ENCODE measurements around the gene NELFE.
"Not testable (repeated sequence)": the region's sequence is repeated elsewhere in the genome, so short reads cannot be mapped to it uniquely, and the experiment has no call there.

NELFE gene

DNA sequence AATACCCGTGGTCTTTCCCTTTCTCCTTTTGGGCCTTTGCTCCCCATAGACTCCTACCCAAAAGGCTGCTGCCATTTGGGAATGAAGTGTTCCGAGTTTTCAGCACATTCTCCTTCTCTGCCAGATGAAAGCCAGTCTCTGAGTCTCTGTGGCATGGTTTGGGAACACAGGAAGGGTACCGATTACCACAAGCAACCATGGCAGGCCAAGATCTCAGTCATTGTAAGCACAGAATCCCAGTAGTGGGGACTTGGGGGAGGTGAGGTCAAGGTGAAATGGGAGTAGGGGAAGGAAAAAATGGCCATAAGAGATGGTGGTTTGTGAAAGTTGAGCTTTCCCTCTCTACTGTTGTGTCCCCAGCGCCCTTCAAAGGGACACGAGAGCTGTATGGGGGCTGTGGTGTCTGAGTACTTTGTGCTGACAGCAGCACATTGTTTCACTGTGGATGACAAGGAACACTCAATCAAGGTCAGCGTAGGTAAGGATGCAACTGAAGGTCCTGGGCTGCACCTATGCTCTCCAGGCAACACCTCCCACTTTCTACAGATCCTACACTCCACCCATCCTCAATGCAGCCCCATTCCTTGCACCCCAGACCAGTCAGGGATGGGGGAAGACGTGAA is 8.7 kb downstream of the NELFE start:
- DNase-seq (ENCODE audit: low read depth in 4 of 4, low spot score in 1 of 4), result no peak

- DNase-seq (ENCODE audit: low read depth in 4 of 4, low spot score in 1 of 4), result no peak
Observed at GRCh38 chr6:31948753-31949413, 9.9 kb downstream of the NELFE start.

DNA sequence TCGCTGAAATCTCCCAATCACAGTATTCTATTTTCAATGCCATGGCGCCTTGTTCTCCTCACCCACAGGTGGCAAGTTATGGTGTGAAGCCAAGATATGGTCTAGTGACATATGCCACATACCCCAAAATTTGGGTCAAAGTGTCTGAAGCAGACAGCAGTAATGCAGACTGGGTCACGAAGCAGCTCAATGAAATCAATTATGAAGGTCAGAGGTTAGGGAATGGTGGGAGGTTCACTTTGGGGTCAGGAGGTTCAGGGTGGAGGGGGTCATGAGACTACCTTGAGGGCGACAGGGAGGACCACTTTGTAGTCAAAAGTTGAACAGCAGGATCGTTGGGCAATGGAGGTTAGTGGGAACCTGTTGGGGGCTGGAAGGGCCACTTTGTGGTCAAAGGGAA is 10.5 kb downstream of the NELFE start:
- DNase-seq (ENCODE audit: low read depth in 4 of 4, low spot score in 1 of 4), result no peak

- DNase-seq (ENCODE audit: low read depth in 4 of 4, low spot score in 1 of 4), result no peak
Observed at GRCh38 chr6:31947864-31948263, 10.9 kb downstream of the NELFE start.

DNA sequence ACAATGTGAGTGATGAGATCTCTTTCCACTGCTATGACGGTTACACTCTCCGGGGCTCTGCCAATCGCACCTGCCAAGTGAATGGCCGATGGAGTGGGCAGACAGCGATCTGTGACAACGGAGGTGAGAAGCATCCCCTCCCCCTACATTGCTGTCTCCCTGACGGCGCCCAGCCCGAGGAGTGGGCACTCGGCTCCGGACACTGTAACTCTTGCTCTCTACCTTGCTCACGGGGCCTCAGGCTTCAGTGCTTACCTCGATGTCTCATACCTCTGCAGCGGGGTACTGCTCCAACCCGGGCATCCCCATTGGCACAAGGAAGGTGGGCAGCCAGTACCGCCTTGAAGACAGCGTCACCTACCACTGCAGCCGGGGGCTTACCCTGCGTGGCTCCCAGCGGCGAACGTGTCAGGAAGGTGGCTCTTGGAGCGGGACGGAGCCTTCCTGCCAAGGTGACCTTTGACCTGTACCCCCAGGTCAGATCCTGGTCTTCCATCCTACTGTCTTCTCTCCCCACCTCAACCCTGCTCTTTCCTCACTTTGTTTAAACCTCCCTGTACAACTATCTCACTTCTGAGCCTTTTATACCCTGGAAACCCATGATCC is 11.6 kb downstream of the NELFE start:
- DNase-seq (ENCODE audit: low read depth in 4 of 4, low spot score in 1 of 4), result no peak

DNA sequence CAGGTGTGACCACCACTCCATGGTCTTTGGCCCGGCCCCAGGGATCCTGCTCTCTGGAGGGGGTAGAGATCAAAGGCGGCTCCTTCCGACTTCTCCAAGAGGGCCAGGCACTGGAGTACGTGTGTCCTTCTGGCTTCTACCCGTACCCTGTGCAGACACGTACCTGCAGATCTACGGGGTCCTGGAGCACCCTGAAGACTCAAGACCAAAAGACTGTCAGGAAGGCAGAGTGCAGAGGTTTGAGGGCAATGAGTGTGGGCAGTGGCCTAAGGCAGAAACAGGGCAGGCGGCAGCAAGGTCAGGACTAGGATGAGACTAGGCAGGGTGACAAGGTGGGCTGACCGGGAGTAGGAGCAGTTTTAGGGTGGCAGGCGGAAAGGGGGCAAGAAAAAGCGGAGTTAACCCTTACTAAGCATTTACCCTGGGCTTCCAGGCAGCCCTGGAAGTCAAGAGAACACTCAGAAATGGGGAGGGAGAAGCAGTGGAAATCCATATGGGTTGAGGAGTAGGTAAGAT is 12.3 kb downstream of the NELFE start:
- no peak for DNase-seq (ENCODE audit: low read depth in 4 of 4, low spot score in 1 of 4)

GRCh38 chr6:31945507-31946369 is 13.0 kb downstream of the NELFE start, which contains the start of gene CFB:
CFB (plus strand) TSS chr6:31946095; CDS start chr6:31946222, 127 bp downstream.
- no peak for DNase-seq (ENCODE audit: low read depth in 4 of 4, low spot score in 1 of 4)

- no peak for DNase-seq (ENCODE audit: low read depth in 4 of 4, low spot score in 1 of 4)
Observed at GRCh38 chr6:31945154-31945506, 13.6 kb downstream of the NELFE start.

GRCh38 chr6:31943742-31944141 is 15.0 kb downstream of the NELFE start:
- DNase-seq (ENCODE audit: low read depth in 4 of 4, low spot score in 1 of 4), result no peak

- no peak for DNase-seq (ENCODE audit: low read depth in 4 of 4, low spot score in 1 of 4)
Observed at GRCh38 chr6:31940256-31940664, 18.5 kb downstream of the NELFE start.

DNA sequence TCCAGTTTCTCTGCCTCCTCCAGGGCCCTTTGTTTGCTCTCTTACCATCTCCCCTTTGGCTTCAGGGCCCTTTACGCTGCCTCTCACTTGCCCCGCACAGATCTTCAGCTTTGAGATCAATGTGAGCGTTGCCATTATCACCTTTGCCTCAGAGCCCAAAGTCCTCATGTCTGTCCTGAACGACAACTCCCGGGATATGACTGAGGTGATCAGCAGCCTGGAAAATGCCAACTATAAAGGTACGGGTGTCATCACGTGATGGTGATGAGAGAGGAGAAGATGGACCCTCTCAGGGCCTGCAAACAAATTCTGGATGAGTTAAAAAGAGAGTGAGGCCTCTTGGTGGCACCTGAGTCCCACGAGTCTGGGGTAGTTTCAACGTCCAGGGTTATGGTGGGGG is 22.9 kb downstream of the NELFE start:
- DNase-seq (ENCODE audit: low read depth in 4 of 4, low spot score in 1 of 4), result no peak

DNA sequence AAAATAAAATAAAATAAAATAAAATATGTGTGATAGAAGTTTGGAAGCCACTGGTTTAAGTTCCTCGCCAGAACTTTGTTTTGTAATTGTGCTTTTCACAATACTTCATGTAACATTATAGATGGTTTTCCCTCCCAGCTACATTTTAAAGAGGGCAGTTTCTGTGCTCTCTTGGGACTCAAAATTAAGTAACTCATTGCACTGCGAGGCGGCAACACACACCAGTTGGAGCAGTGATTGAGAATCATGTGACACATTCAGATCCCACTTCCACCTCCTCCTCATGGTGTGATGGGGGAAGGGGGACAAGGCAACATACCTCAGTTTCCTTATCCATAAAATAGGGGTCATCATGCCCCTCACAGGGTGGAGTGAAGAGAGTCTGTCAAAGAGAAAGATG is 23.8 kb downstream of the NELFE start:
- DNase-seq (ENCODE audit: low read depth in 4 of 4, low spot score in 1 of 4), result no peak

DNA sequence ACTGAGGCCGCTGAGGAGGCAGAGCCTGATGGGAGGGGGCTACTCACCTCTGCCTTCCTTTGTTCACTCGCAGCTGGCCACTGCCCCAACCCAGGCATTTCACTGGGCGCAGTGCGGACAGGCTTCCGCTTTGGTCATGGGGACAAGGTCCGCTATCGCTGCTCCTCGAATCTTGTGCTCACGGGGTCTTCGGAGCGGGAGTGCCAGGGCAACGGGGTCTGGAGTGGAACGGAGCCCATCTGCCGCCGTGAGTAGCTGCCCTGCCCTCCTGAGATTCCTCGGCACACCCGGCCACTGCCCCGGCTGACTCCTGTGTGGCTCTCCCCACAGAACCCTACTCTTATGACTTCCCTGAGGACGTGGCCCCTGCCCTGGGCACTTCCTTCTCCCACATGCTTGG is 25.2 kb downstream of the NELFE start:
- DNase-seq (ENCODE audit: low read depth in 4 of 4, low spot score in 1 of 4), result no peak

DNA sequence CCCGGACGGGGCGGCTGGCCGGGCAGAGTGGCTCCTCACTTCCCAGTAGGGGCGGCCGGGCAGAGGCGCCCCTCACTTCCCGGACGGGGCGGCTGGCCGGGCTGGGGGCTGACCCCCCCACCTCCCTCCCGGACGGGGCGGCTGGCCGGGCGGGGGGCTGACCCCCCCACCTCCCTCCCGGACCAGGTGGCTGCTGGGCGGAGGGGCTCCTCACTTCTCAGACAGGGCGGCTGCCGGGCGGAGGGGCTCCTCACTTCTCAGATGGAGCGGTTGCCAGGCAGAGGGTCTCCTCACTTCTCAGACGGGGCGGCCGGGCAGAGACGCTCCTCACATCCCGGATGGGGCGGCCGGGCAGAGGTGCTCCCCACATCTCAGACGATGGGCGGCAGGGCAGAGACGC is 26.6 kb downstream of the NELFE start:
- not testable (repeated sequence) for DNase-seq (ENCODE audit: low read depth in 4 of 4, low spot score in 1 of 4)

- DNase-seq (ENCODE audit: low read depth in 4 of 4, low spot score in 1 of 4), result no peak
Observed at GRCh38 chr6:31930962-31931361, 27.8 kb downstream of the NELFE start.

DNA sequence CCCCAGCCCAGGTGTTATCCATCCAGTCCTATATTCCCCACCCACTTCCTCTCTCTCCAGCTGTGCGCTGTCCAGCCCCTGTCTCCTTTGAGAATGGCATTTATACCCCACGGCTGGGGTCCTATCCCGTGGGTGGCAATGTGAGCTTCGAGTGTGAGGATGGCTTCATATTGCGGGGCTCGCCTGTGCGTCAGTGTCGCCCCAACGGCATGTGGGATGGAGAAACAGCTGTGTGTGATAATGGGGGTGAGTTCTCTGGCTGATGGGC is 30.2 kb downstream of the NELFE start:
- no peak for DNase-seq (ENCODE audit: low read depth in 4 of 4, low spot score in 1 of 4)

DNA sequence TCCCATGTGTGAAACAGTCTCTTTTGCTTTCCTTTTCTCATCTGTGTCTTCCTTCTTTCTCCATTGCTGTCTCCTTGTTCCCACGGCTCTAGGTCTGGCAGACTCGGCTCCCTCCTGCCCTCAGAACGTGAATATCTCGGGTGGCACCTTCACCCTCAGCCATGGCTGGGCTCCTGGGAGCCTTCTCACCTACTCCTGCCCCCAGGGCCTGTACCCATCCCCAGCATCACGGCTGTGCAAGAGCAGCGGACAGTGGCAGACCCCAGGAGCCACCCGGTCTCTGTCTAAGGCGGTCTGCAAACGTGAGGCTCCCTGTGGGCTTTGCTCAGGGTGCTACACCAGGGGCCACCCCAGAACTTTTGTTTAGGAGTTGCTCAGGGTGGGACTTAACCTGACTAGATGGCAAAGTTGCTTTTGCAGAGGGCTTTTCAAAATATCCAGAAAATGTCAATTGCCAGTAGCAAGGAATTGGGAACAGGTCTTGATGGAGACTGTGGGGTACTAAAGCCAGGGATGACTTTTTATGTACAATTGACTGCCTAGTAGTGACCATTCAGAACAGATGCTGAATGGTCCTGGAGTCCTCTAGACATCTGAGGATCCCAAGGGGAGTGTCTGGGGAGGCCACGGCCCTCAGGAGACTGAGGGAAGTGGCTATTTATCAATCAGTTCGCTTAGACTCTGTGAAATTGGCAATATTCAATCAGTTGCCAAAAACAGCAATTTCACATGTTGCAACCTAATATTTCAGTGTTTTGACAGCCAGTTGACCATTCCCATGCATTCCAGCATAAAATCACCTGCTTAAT is 30.7 kb downstream of the NELFE start:
- DNase-seq (ENCODE audit: low read depth in 4 of 4, low spot score in 1 of 4), result no peak

DNA sequence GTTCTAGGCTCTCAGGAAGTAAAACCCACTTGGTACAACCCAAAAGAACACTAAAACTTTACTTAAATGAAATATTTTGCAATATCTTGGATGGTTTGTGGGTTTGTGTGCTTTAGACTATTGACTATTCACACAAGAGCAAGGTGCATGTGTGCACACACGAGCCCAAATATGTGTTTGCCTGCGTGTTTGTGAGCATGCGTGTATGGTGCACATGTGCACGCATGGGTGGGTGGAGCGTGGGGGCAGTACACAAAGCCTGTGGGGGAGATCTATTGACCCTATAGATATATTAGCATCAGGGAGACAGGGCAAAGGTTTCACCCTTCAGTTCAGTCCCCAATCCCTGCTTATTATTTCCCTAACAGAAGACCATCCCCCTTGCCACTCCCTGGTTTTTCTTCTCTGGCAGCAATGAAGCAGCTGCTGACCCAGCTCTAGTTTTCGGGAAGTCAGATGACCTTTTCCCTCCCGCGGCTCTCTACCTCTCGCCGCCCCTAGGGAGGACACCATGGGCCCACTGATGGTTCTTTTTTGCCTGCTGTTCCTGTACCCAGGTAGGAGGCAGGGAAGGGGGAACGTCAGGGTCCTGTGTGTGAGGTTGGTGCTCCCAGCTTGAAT is 31.4 kb downstream of the NELFE start, which contains the start of gene C2:
Gene C2 (plus strand): TSS at position 476 of the 621 bp plus-strand sequence. CDS start 36 bp downstream, at position 512.
- DNase-seq (ENCODE audit: low read depth in 4 of 4, low spot score in 1 of 4), result no peak

DNA sequence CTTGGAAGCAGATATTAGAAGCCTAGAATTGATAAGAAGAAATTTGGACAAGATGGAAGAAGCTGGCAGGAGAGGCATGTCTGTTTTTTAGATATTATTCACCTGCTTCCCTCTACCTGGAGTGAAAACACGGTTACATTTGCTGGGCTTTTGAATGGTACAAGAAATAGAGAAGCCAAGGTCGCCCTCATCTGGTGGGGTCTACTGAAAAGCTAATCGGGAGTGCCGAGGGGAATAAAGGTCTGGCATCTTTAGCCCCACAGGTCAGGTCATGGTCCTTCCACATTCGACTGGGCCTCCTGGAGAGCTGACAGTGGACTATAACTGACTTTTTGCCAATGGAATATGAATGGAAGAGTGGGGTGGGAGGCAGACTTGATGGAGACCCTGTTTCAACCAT is 35.8 kb downstream of the NELFE start:
- no peak for DNase-seq (ENCODE audit: low read depth in 4 of 4, low spot score in 1 of 4)

- DNase-seq (ENCODE audit: low read depth in 4 of 4, low spot score in 1 of 4), result no peak
Observed at GRCh38 chr6:31920811-31921210, 38.0 kb downstream of the NELFE start.
